ENCODE measurements around the gene ZP1.

ZP1 gene

DNA sequence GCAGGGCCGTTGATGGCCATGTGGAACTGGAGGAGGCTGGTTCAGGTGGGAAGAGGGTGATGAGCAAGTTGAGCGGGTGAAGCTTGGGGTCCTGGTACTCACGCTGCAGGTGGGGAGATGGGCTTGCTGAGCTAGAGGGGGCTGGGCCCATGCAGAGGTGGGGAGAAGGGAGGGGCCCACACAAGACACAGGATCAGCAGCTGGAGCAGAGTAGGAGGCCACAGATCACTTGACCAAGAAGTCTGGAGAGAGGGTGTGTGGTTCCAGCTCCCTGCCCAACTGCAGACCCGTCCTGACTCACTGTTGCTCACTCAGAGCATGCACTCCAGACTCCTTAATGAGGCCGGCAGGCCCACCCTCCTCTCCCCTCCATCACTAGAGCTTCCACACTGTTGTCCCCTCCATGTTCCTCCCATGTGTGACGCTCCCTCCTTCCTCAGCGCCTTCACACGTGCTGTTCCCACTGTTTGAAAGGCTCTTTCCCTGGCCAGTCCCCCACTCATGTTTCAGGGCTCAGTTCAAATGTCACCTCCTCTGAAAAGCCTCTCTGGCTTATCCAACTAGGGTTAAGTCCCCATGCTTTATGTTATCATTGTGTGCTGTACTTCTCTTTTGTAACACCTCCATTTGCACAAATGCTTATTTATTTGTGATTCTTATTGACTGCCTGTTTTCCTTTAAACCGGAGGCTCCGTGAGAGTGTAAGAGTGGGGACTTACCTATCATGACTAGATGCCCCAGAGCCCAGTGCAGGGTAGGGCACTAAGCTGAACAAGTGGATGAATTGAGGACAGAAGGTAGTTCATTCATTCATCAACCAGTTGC is 23.1 kb upstream of the ZP1 start:
- no peak for DNase-seq

DNA sequence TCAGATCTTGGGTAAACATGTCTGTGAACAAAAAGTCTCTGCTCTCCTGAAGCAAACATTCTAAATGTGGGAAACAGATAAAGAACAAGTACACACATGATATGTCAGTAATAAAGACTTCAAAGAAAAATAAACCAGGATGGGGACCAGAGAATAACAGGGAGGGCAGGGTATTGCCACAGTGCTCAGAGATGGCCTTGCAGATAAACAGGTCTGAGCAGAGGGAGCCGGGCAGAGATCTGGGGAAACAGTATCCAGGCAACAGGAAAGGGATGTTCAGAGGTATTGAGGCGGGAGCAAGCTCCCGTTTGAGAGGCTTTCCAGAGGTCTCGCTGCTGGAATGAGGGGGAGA is 22.5 kb upstream of the ZP1 start:
- no peak for DNase-seq

DNA sequence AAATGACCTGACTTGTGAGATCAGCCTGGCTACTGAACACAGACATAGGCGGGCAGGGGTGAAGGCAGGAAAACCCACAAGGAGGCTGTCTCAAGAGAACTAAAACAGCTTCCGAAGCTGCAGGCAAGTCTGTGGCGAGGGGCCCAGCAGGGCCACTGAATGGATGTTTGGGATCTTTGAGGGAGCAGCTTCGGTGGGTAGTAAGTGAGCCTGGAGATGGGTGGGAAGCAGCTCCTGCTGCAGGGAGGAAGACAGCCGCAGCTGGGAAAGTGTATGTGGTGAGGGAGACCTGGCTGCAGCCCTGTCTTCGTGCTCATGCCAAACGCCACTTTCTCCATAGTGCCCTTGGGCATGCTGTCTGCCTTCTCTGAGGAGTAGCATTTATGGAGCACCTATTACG is 22.0 kb upstream of the ZP1 start:
- no peak for DNase-seq

DNA sequence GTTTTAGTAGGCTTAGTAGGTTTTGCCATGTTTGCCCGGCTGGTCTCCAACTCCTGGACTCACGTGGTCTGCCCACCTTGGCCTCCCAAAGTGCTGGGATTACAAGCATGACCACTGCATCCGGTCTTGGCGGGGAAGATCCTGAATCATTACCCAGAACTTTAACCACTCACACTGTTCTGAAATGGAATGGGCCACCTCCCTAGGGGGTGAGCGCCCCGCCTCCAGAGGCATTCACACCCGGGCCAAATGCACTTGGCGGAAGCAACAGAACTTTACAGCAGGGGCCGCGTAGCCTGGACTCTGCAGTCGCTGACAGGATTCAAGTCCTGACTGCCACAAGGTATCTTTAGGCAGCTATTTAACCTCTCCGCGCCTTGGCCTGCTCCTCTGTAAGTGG is 20.1 kb upstream of the ZP1 start:
- no peak for DNase-seq

DNA sequence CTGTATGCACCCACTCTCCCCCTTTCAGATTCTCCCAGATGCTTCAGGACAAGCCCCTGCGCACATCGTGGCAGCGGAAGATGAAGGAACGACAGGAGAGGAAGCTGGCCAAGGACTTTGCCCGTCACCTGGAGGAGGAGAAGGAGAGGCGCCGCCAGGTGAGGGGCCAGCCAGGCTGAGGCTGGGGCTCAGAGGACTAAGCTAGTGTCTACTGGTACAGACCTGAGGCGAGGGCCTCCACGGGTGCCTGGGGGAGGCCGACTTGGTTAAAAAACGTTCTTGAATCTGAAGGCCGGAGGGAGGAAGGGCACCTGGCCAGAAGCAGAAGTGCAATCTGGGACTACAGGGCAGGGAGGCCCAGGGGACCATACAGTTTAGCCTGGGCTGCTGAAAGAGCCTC is 19.4 kb upstream of the ZP1 start:
- DNase-seq: no peak

DNA sequence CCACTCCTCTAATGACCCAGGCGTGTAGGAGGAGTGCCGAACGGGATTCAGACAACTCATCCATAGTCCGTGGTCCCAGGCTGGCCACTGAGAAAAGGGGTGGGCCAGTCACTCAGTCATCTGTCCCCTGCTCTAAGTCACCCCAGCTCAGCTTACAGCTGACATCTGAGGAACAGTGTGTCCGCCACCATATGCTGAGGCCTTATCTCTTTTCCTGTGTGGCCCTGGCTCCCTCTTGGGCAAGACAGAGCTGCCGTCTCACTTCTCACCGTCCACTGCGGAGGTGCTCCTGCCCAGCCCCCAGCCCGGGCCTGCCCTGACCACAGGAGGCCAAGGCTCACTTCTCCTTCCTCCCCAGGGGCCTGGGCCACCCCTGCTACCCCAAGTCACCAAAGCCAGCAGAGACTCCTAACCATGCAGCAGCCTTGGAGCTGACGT is 18.6 kb upstream of the ZP1 start:
- no peak for DNase-seq

DNA sequence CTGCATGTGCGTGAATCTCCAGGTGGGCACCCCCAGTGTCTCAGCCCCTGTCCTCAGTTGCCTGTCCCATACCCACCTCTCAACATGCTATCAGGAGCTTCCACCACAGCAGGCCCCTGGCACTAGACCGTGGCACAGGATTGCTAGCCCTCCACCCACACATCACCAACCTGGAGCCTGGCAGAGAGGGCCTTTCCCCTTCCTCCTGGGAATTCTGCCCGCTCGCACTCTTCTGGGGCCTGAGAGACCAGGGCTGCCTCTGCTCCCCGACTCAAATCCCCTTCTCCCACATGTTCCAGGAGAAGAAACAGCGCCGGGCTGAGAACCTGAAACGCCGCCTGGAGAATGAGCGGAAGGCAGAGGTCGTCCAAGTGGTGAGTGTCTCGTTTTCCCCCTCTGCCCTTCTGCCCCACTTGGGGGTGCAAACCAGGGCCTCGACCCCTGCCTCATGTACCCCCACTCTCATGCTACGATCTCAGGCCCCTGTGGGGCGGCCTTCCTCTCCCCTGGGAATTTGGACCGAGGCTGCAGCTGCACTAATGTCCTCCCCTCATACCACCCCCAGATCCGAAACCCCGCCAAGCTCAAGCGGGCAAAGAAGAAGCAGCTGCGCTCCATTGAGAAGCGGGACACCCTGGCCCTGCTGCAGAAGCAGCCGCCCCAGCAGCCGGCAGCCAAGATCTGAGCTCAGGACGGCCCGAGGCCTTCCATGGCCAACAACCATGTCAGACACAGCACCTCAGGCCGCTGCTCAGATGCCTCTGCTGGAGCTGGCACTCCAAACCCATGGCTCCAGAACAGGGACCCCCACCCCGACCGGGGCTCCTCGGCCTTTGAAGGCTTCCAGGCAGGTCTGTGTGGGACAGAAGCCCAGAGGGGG is 17.5 kb upstream of the ZP1 start:
- no peak for DNase-seq

DNA sequence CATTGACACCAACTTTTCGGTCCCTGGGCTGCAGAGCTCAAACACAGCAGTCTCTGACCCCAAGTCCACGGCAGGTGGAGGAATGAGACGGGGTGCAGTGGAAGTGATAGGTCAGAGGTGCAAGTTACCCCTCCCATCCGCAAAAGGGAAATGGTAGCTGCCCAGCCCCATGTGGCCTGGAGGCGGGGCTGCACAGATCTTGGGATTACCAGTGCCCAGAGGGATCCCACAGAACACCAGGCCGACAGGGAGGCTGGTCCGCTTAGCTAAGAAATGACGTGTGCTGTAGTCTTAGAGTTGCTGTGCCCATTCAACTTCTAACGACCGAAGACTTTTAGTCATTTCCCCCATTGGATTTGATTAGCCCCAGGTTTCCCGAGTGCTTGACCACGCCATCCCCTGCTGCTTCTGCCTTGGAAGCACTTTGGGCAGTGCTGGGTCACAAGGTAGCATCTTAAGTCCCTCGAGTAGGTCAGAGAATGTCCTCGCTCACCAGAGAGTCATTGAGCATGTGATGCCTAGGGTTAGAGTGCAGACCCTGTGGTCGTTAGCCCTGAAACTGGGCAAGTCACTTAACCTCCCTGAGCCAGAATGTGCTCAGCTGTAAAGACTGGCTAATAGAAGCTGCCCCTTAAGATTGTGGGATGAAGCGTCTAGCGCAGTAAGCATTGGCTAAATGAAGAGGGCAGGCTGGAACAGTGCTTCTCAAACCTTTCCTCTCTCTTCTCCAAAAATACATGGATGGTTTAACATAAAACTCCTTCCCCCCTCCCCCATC is 15.8 kb upstream of the ZP1 start:
- no peak for DNase-seq

DNA sequence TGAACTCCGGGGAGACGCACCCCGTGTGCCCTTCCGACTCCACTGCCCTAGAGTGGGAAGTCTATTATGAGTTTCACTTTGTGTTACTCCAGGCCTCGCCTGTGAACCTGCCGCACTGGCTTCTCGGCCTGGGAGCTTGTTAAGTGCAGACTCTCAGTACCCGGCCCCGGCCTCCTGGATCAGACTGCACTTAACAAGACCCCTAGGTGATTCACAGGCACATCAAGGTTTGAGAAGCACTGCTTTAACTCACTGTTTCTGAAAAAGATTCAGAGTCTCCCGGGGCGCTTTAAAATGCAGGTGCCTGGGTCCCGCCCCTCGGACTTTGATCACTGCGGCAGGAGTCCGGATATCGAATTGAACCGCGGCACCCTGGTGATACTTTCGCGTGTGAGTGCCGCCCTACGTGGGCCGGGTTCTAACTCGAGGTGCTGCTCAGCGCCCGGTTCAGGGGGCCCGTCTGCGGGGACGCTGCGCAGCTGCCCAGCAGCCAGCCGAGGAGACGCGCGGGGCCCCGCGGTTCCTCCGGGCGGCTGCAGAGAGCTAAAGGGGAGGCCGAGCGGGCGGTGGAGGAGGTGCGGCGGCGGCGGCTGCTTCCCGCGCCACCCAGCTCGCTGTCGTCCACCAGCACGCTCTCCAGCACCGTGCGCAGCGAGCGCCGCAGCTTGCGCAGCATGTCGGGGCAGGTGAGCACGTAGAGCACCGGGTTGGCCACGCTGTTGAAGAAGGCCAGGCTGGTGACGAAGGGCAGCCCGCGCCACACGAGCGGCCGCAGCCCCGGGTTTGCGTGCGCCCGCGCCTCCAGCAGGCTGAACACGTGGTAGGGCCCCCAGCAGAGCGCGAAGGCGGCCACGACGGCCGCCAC is 15.0 kb upstream of the ZP1 start:
- DNase-seq: peak; percentile 74

DNA sequence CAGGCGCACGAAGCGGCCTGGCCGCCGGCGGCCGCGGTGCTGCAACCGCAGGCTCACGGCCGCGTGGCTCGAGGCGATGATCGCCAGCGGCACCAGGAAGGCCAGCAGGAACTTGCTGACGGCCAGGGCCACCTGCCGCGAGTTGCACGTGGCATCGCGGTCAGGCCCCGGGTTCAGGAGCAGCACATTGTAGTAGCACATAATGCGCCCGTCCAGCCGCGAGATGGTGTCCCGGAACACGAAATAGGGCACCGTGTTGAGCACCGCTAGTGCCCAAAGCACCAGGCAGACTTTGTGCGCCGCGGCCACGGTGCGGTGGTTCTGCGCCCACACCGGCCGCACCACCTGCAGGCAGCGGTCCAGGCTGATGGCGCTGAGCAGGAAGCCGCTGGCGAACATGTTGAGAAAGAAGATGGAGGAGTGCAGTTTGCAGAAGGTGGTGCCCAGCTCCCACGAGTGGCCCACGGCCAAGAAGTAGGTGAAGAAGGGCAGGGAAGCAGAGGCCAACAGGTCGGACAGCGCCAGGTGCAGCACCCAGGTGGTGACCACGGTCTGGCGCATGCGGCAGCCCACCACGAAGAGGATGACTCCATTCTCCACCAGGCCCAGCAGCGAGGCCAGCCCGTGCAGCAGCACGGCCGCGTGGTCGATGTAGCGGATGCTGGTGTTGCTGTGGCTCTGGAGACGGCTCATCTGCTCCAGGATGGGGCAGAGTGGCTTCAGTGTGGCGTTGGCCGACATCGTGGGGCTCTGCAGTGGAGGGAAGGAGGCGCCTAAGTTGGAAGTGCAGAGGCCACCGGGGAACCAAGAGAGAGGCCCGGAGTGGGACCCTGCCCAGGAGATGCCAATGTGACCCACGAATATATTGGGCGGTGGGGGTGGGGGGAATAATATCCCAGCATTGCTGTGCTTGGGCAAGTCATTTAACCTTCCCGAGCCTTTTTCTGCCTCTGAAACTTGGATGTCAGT is 14.1 kb upstream of the ZP1 start:
- no peak for DNase-seq

DNA sequence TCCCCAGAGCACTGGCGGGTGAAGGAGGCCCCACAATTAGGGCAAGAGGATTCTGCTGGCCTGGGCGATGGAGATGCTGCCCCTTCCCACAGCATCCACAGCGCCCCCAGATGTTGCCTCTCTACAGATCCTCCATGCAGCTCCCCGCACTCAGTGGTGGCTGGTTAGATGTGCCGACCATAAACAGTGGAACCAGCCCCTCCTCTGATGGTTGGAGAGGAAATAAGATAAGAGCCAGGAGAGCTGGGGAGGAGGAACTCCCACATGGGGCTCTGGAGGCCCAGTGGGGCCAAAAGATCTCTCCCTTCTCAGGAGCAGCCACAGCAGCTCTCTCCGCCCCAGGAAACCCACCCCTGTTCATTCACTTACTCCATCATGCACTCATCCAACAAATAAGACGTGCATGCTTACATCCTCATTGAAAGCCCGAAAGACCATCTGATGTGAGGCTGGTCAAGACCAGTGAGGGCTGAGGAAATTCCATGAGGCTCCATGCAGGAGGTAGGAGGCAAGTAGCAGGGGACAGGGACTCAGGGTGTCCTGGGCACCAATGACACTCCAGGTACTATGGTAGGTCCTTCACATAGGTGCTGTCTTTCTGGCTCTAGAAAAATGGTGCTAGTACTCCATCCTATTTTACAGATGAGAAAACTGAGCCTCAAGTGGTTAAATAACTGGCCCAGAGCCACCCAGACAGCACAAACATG is 13.0 kb upstream of the ZP1 start:
- DNase-seq: no peak

DNA sequence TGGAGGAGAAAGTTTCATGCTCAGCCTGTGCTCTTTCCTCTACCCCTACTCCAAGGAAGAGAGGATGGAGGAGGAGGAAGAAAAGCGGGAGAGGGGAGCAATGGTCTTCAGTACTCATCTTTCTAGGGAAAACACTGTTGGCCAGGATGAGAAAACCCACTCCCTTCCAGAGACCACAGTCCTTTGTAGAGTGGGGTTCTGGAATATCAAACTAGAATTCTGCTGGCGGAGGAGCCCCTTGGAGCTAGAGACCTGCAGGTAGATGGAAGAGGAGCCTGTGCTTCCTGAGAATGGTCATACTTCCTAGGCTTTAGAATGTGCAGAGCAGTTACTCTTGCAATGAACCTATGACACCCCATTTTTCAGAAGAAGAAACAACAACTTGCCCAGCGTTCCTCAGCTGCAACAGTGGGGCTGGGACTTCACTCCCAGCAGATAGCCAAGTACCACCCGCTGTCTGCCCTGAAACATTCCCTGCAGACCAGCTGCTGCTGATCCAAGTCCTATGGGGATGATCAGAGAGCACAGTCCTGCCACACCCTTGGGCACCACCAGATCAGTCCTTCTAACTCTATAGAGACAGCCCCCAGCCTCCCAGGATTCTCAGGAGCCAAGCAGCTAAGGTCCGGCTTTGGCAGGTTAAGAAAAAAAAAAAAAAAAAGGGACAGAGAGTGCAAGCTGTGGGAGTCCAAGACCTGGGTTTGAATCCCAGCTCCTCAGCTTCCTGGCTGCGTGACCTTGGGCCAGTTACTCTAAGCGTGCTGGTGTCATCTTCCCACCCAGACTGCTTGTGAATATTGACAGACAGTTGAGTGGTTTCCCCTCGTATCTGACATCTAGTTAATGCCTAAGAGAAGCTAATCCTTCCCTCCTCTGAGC is 12.3 kb upstream of the ZP1 start:
- DNase-seq: no peak

DNA sequence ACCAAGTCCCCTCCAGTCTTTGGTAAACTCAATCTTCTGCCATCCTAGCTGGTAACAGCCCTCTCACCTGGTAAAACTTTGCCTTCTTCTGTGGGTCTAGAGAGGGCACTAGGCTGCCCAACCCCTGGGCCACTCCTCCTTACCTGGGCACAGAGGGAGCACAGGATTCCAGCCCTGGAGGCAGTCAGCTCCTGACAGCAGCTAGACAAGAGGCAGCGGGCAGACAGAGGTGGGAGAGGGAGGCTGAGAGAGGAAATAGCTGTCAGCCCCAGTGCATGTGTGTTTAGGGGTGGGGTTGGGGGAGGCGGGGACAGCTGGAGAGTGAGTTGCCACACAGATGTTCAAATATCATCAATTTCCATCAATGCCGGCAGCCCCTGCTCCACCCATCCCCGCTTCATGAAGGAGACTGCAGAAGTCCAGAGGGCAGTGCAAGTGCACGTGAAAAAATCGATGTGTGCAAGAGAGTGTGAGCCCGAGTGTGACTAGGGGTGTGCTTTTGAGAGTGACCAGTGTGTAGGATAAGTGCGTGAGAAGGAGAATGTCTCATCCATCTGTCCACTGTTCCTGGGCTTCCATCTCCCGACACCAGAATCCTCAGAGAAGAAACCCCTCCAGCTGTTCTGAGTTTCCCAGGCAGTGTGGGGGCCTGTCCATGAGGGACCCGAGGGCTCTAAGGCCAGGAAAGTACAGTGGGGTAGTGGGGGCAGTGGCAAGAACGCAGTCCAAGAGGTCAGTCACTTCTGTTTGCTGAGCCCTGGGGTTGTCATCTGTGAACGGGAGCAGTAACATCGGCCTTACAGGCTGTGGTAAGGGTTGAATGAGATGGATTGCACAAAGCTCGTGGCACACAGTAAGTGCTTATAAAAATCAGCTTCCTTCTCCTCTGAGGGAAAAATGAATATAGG is 11.4 kb upstream of the ZP1 start, which contains the start of gene PTGDR2:
PTGDR2 (minus strand) TSS at position 225 of the 908 bp plus-strand sequence. CDS start 2,228 bp downstream, outside the sequence.
- DNase-seq: no peak

DNA sequence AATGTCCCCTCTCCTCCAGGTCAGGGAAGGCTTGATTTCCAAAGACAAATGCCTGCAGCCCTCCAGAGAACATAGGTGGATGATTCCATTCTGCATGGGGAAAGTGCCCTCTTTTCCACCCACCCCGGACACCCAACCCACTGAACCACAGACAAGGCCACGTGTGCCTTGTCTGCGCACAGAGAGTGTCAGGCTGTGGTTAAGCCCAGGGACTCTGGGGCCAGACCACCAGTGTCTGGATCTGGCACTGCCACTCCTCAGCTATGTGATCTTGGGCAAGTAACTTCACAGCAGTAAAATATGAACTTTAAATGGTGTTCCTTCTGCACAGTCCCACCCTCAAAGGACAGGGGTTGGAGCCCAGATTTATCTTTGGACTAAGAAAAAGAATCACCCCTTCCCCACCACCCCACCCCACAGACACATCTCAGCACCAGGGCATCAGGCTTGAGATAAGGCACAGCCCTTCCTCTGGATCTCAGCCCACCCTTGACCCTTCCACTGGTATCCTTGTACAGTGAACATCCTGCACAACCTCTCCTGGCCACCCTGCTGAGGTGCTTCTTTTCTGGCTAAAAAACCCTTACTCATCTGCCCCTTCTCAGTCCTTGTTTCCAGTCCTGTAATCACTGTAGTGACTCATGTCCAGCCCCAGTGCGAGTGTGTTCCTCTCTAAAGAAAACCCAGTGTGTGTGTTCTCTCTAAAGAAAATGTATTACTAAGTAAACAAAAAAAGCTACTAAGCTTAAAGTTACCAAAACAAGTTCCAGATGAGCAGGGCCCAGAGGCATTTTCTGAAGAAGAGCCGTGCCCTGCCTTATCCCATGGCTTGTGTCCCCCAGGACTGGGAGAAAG is 9.7 kb upstream of the ZP1 start:
- DNase-seq: no peak

DNA sequence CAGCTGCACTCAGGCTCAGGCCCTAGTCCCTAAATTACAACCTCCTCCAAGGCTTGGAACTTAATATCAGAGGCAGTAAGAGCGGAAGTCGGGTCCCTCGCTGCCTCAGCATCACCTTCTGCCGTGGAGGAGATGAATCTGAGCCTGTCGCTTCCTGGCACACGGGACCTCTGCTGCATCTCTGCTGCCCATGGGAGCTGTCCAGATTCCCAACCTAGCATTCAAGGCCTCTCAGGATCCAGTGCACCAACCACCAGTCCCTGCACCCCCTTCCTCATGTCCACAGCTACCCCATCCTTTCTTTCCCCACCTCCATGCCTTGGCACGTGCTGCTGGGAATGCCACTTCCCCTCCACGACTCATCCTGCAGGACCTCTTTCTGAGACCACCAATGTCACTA is 9.1 kb upstream of the ZP1 start:
- DNase-seq: no peak

DNA sequence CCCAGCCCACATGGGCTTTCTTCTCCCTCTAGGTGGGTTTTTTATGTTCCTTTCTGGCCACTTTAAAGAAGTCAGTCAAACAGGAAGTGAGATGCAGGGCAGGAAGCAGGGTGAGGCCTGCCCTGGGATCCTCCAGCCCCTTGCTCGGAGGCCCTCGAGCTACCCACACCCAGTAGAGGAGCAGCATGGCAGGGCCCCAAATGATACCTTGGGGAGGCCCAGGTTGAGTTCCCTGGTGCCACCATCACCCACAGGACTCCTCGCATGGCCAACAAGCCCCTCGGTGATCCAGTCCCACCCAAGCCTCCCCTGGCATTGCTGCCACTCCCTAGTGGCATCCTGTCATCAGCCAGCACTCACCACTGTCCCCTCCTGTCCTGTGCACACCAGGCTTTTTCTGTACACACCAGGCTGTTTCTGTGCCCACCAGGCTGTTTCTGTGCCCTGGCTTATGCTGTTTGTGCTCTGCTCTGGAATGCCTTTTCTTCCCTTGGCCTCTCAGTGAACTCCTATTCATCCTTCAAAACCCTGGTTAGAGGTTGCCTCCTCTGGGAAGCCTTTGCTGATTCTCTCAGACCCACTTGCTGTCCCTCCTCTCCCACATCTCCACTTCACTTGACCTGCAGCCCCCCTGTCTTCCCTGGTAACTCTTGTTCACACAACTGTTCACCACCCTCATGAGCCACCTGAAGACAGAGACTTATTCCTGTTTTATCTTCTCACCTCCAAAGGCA is 8.4 kb upstream of the ZP1 start:
- no peak for DNase-seq

All from retina (tissue), 1 donor.